HFF-Myc (cell line): ENCODE data around the gene RPIA.
A peak's percentile ranks its signal among the peaks of the same experiment; 100 is the strongest.
"Not testable (repeated sequence)": the region's sequence is repeated elsewhere in the genome, so short reads cannot be mapped to it uniquely, and the experiment has no call there.

Source experiments
- DNase-seq: peaks from one replicate; pipeline ENCODE4 v3.0.0-alpha.2; 2011; ENCODE audit warnings: low read depth; ENCODE audit errors: extremely low read depth
- H3K4me3 ChIP-seq: replicated peaks from 2 replicates; pipeline ENCODE4 v1.5.1; 2011; ENCODE audit warnings: low read depth, mild to moderate bottlenecking, control low read depth, low read length
- TF ChIP-seq, protein P1 (sequence below): IDR thresholded peaks from 2 replicates; pipeline ENCODE4 v1.5.1; 2012; ENCODE audit warnings: mild to moderate bottlenecking, low read depth, low read length, control low read depth; ENCODE audit errors: missing control alignments

The RPIA gene

DNA sequence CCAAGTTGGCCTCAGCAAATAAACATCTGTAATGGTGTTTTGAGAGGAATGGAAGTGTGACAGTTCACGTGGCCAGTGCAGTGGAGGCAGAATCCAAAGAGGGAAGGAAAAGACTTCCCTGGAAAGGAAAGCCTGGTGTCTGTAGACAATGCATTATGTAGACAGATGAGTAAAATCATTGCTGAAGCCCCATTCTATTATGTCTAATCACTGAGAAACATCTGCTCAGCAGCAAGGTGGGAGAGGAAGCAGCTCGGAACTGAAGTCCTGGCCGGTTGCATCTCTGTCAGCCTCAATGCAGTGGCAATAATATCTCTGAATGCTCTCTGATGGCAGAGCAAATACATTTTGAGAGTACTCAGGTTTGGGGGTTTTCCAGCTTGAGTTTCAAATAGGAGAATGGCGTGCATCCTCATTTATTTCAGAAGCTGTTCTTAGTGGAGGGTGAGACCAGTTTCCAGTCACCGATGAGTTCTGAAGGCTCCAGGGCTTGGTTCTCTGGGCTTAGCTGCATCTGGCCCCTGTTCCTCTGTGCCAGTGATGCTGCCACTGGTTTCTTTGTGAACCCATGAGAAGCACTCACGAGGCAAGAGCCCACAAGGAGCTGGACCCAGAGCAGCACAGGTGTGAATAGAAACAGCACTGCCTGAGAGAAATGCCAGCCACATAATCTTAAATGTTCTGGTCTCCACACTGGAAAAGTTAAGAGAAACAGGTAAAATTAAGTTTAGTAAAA, 63.3 kb downstream of the RPIA start:
- no peak overlapping the region for H3K4me3 ChIP-seq
- DNase-seq, result no peak
- TF ChIP-seq, protein P1, sequence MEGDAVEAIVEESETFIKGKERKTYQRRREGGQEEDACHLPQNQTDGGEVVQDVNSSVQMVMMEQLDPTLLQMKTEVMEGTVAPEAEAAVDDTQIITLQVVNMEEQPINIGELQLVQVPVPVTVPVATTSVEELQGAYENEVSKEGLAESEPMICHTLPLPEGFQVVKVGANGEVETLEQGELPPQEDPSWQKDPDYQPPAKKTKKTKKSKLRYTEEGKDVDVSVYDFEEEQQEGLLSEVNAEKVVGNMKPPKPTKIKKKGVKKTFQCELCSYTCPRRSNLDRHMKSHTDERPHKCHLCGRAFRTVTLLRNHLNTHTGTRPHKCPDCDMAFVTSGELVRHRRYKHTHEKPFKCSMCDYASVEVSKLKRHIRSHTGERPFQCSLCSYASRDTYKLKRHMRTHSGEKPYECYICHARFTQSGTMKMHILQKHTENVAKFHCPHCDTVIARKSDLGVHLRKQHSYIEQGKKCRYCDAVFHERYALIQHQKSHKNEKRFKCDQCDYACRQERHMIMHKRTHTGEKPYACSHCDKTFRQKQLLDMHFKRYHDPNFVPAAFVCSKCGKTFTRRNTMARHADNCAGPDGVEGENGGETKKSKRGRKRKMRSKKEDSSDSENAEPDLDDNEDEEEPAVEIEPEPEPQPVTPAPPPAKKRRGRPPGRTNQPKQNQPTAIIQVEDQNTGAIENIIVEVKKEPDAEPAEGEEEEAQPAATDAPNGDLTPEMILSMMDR, result no peak

DNA sequence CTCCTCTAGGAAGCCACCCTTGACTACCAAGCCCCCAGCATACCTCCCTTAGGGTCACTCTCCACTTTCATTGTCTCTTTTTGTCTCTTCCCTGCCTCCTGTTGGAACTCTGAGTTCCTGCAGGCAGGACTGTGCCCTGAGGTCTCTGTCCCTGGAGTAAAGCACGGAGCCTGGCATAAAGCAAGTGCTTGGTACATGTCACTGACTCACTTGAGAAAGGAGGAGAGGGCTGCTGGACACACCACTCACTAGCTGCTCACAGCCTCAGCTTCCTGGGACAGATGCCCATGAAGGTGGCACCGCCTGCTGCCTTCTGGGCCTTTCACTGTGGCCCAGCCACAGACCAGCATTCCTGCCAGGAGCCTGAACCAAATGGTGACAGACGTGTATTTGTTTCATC, 64.4 kb downstream of the RPIA start:
- DNase-seq, result no peak
- TF ChIP-seq, protein P1, result no peak
- H3K4me3 ChIP-seq, result no peak overlapping the region

DNA sequence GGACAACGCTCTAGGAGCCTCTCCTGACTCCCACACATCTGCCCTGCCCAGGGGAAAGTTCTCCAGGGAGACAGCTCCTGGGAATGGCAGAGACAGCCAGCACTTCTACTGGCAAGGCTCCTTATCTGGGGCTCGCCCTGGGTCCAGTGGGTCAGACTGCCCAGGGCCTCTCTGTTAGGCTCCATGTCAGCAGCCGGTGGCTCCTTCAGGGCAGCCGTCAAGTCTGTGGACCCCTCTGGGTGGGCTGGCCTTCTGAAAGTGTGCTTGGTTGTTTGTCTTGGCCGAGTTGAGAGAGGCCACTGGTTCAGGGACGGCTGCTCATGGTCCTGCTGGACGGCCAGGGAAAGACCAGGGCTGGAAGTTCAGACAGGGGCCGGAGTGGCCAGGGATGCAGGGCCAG, 65.6 kb downstream of the RPIA start:
- DNase-seq, result no peak
- TF ChIP-seq, protein P1, result no peak
- H3K4me3 ChIP-seq, result no peak overlapping the region

DNA sequence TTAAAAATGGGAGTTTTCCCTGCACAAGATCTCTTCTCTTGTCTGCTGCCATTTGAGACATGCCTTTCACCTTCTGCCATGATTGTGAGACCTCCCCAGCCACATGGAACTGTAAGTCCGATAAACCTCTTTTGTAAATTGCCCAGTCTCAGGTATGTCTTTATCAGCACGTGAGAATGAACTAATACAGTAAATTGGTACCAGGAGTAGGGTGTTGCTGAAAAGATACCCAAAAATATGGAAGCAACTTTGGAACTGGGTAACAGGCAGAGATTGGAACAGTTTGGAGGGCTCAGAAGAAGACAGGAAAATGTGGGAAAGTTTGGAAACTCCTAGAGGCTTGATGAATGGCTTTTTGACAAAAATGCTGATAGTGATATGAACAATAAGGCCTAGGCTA, 67.2 kb downstream of the RPIA start:
- not testable (repeated sequence) for DNase-seq, H3K4me3 ChIP-seq

DNA sequence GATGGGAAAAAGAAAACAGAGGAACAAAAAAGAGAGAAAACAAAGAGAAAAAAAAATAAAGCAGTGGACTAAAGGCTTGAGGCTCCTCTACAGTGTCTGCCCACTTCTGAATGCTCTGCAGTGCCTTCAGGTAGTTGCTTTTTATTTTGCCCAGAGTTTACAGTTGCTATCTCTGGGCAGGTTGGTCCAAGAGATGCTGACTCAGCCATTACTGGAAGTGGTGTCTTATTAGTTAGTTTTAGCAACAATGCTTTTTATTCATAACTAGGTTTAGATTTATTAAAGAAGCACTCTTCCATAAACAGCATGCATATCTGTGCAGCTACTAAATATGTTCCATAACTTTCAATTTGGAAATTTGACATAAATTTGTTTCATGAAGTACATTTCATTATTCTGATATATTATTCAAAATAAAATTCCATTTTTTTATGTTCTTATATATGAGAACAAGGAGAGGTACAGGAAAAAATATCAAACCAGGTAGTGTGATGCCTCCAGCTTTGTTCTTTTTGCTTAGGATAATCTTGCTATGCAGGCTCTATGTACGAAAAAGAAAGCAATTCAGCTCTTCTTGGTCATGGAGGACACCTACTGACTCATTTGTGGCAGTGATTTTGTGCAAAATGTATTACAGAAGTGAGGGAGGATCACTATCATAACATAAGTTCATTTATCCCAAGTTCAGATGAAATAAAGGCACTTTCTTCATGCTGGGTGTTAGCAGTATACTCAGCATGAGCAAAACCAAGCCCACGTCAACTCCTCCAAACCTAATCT, 69.5 kb downstream of the RPIA start:
- H3K4me3 ChIP-seq, result no peak overlapping the region

DNA sequence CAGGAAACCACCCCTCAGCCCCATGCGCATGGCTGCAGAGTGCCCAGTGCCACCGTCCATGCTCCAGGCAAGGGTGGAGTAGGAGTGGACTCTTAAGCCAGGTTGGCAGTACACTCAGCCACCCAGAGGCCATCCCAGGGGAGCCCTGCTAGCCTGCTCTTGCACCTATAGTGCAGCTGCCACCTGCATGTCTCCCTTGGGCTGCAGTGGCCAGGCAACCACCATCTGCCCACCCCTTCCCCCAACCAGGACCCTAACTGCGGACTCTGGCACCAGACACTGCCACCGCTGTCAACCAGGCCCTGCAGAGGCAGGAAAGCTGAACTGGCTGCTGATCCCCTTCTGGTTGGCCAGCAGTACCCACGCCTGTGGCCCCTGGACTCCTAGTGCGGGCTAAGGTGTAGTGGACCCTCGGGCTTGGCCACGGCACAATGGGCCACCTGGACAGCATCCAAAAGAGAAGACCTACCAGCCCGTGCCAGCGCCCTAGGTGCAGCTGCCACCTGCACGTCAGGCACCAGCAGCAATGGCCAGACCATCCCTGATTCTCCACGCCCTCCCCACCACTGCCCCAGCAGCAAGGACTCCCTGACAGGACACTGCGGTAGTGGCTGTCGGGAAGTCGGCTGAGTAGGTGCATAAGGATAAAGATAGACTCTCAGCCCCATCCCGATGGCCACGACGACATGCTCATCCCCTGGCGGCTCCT, 72.8 kb downstream of the RPIA start:
- DNase-seq, result no peak
- H3K4me3 ChIP-seq, result no peak overlapping the region

More for the DNA sequence above, 69.5 kb downstream of the RPIA start:
- TF ChIP-seq, protein P1, result no peak
- DNase-seq, result no peak

DNA sequence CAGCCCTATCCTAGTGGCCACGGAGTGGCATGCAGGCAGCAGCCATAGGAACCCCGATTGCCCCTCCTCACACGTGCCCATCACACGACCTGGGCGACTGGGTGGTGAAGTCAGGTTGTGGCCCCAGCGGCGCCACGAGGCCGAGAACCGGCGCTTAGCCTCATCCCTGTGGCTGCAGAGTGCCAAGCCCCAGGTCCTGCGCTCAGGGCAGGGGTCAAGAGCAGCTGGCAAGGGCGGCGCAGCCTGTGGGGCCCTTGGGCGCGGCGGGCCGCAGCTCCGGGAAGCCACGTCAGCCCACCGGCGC, 73.3 kb downstream of the RPIA start:
- TF ChIP-seq, protein P1, result no peak
- no peak for DNase-seq
- peak overlapping the region; percentile 37 for H3K4me3 ChIP-seq

More for the DNA sequence above, 72.8 kb downstream of the RPIA start:
- TF ChIP-seq, protein P1, result no peak
